B cell (primary cell): ENCODE data around the gene TMEM140. TPM values are rescaled to one million over a fixed set of nuclear protein-coding genes. Genes with fewer than 3 reads are reported as not detected.

Experiments used
- ATAC-seq: fragments of 200-7000 bp; cut with Tn5 transposase; one replicate; pipeline ENCODE4 v1.10.0; 2021; ENCODE audit warnings: low read depth, mild to moderate bottlenecking, moderate number of reproducible peaks, moderate library complexity
- CTCF ChIA-PET: fragments of 350-600 bp; sonication (Branson Sonifier 250); formaldehyde crosslinking; loops from one replicate; lab custom pipeline; 2021; ENCODE audit warnings: antibody characterized with exemption, inconsistent platforms; lab: Charles Lee
- POLR2A ChIA-PET: fragments of 350-600 bp; sonication (Branson Sonifier 250); formaldehyde crosslinking; loops from one replicate; lab custom pipeline; 2021; ENCODE audit warnings: antibody characterized with exemption; lab: Charles Lee
- DNase-seq: peaks from one replicate; pipeline ENCODE4 v3.0.0; 2013
- H2AFZ ChIP-seq: 2 replicates; pipeline ENCODE4 v1.6.1; 2012; ENCODE audit warnings: mild to moderate bottlenecking, low read depth, low read length; ENCODE audit not compliant: insufficient read depth, poor library complexity, severe bottlenecking
- H3K27ac ChIP-seq, 2 donors: 1 replicate in 1 of 2; 2 replicates in 1 of 2; pipeline ENCODE4 v1.5.1; 2012 to 2013; ENCODE audit warnings: low read length in 2 of 2, mild to moderate bottlenecking in 2 of 2, moderate library complexity in 1 of 2
- H3K27me3 ChIP-seq, 4 experiments: fragments of 200-600 bp in 1 of 4; sonication (generic) in 1 of 4; replicated peaks in 1 of 4; 1 replicate in 2 of 4; 2 replicates in 2 of 4; pipeline versions ENCODE4 v1.6.1 to v1.7.0; 2013 to 2016; ENCODE audit warnings: low read length in 3 of 4, mild to moderate bottlenecking in 2 of 4, mixed read lengths in 1 of 4, moderate library complexity in 1 of 4; ENCODE audit not compliant: insufficient read depth in 4 of 4, control insufficient read depth in 3 of 4; ENCODE audit errors: control extremely low read depth in 1 of 4
- H3K36me3 ChIP-seq, 2 experiments: replicated peaks in 1 of 2; 1 replicate in 1 of 2; 2 replicates in 1 of 2; pipeline versions ENCODE4 v1.6.1 to v1.7.1; 2013; ENCODE audit warnings: low read length in 1 of 2; ENCODE audit not compliant: insufficient read depth in 2 of 2, control insufficient read depth in 1 of 2; ENCODE audit errors: control extremely low read depth in 1 of 2, extremely low read depth in 1 of 2
- H3K4me1 ChIP-seq, 2 donors: fragments of 200-600 bp in 1 of 2; sonication (generic) in 1 of 2; 1 replicate in 1 of 2; 2 replicates in 1 of 2; pipeline versions ENCODE4 v1.5.1 to v1.6.1; 2013 to 2017; ENCODE audit warnings: low read length in 2 of 2; ENCODE audit not compliant: control insufficient read depth in 2 of 2, insufficient read depth in 2 of 2
- H3K4me2 ChIP-seq: replicated peaks from 2 replicates; pipeline ENCODE3; 2012; ENCODE audit warnings: mild to moderate bottlenecking, low read depth, low read length; ENCODE audit not compliant: poor library complexity, severe bottlenecking
- H3K4me3 ChIP-seq, 5 experiments: fragments of 200-600 bp in 1 of 5; sonication (generic) in 1 of 5; 1 replicate in 3 of 5; 2 replicates in 2 of 5; pipeline versions ENCODE4 v1.5.1 to v1.7.0; 2011 to 2016; ENCODE audit warnings: low read length in 4 of 5, mild to moderate bottlenecking in 4 of 5, low read depth in 2 of 5, control low read depth in 1 of 5, moderate library complexity in 1 of 5; ENCODE audit not compliant: insufficient read depth in 1 of 5; ENCODE audit errors: control extremely low read depth in 1 of 5, extremely low read depth in 1 of 5
- H3K79me2 ChIP-seq: fragments of 200-600 bp; sonication (generic); one replicate; pipeline ENCODE4 v1.6.0; 2016; ENCODE audit warnings: low read length; ENCODE audit not compliant: control insufficient read depth, insufficient read depth
- H3K9ac ChIP-seq: fragments of 200-600 bp; sonication (generic); 2 replicates; pipeline ENCODE4 v1.6.1; 2017; ENCODE audit warnings: mild to moderate bottlenecking, low read length, moderate library complexity
- H3K9me3 ChIP-seq, 3 donors: one replicate each; pipeline versions ENCODE4 v1.6.1 to v1.7.1; 2013; ENCODE audit warnings: low read length in 2 of 3; ENCODE audit not compliant: control insufficient read depth in 2 of 3, insufficient read depth in 1 of 3; ENCODE audit errors: control extremely low read depth in 1 of 3
- H4K20me1 ChIP-seq: 2 replicates; pipeline ENCODE4 v1.6.0; 2012; ENCODE audit warnings: mild to moderate bottlenecking, low read length; ENCODE audit not compliant: insufficient read depth, control insufficient read depth, poor library complexity, severe bottlenecking
- H3K27ac Mint-ChIP-seq: one replicate; pipeline ENCODE4 v1.8.0; 2021; ENCODE audit warnings: mixed read lengths
- H3K27me3 Mint-ChIP-seq: one replicate; pipeline ENCODE4 v1.8.0; 2021; ENCODE audit warnings: mixed read lengths
- H3K4me1 Mint-ChIP-seq: one replicate; pipeline ENCODE4 v1.8.0; 2021; ENCODE audit warnings: mixed read lengths
- H3K4me3 Mint-ChIP-seq: one replicate; pipeline ENCODE4 v1.8.0; 2021; ENCODE audit warnings: mixed read lengths
- H3K9me3 Mint-ChIP-seq: one replicate; pipeline ENCODE4 v1.8.0; 2022; ENCODE audit warnings: mixed read lengths; ENCODE audit not compliant: insufficient read depth
- CTCF ChIP-seq: fragments of 200-600 bp; IDR thresholded peaks from one replicate; pipeline ENCODE4 v1.8.0; 2022; ENCODE audit warnings: antibody characterized with exemption, mild to moderate bottlenecking
- EZH2 ChIP-seq: IDR thresholded peaks from 2 replicates; pipeline ENCODE4 v1.6.1; 2012; ENCODE audit warnings: borderline replicate concordance, low read depth, mild to moderate bottlenecking, moderate library complexity, low read length; ENCODE audit not compliant: insufficient read depth, poor library complexity, severe bottlenecking
- WGBS: methylation state at CpG from one replicate; pipeline ENCODE4 v1.1.5; 2013; ENCODE audit warnings: missing lambda C conversion rate; ENCODE audit not compliant: insufficient coverage; 5-methylcytosine and 5-hydroxymethylcytosine counted together
- intact Hi-C: fragments of 100-400 bp; cut with micrococcal nuclease; formaldehyde crosslinking; loops from one replicate; pipeline ENCODE4 v1.10.0; 2022
- polyA plus RNA-seq: library from polyadenylated mRNA; depleted of rRNA; stranded (reverse); fragments of >200 nt; gene quantifications from 2 replicates; pipeline ENCODE4 v1.2.3, GENCODE V29; 2012
- total RNA-seq, 2 donors: library from RNA; stranded (reverse); fragments of 120-200 nt in 1 of 2; gene quantifications; 1 replicate in 1 of 2; 2 replicates in 1 of 2; pipeline versions ENCODE4 v1.2.3 to v1.2.4, GENCODE V29; 2013 to 2022

The TMEM140 gene
- total and polyA plus RNA-seq, 2 donors (not counting 1 experiment from before 2014, with no cell fraction given): 3.8 to 79.1 TPM

- Histone ChIP-seq H3K79me2 (peaks cover 16% of the 10 kb centered on the region), H3K4me2 (peak overlapping the region; percentile 98), H4K20me1 (no peaks in the 10 kb centered on the region), H3K27ac (peak overlapping the region; percentile 77 to 92), H3K4me3 (peak overlapping the region; percentile 78 to 98 (median 88)), H2AFZ (peak overlapping the region; percentile 96), H3K36me3 (peaks cover 0 to 2% of the 10 kb centered on the region in 2 experiments), H3K9ac (peak overlapping the region; percentile 97), H3K4me1 (peaks cover 34 to 35% of the 10 kb centered on the region in 2 donors), H3K9me3 (no peaks in the 10 kb centered on the region), H3K27me3 (no peaks in the 10 kb centered on the region)
- CTCF ChIA-PET: interaction anchor here (0.5 to 3.6 kb wide), 9 partner anchors 23 to 576 kb away, joined by 3 to 15 read pairs (median 3); partner anchors contain the start of genes AGBL3 and BPGM
- H3K27ac Mint-ChIP-seq: peak overlapping the region; percentile 97
- POLR2A ChIA-PET: interaction anchor here (0.8 to 1.7 kb wide), 4 partner anchors 14 to 63 kb away, joined by 3 to 9 read pairs (median 4); partner anchors contain the start of genes CYREN and TMEM140
- H3K4me1 Mint-ChIP-seq: peaks cover 53% of the 10 kb centered on the region
- no peak for DNase-seq
- H3K27me3 Mint-ChIP-seq: no peaks in the 10 kb centered on the region
- intact Hi-C loops: loop anchor here (1.0 to 2.0 kb wide), 8 partner anchors 24 to 565 kb away; partner anchors contain the start of genes AGBL3, BPGM, CNOT4 and CYREN
- no peak for TF ChIP-seq CTCF
- TF ChIP-seq EZH2: no peak
- WGBS: 0% methylated on average over 13 of the region's 13 CpGs
- no peaks in the 10 kb centered on the region for H3K9me3 Mint-ChIP-seq
- no peak for ATAC-seq
- H3K4me3 Mint-ChIP-seq: peak overlapping the region; percentile 98
Measured at GRCh38 chr7:135210888-135211178, 63.0 kb downstream of the TMEM140 start.
